ENCODE measurements around the gene DRD2.

GRCh38 chr11:113377681-113378412 lies 97.4 kb downstream of the DRD2 start:
- no peak for TF ChIP-seq POLR2AphosphoS5 (IDR thresholded peaks at IDR 0.05; ENCODE audit: low read depth, low read length)
- TF ChIP-seq POLR2A (IDR thresholded peaks at IDR 0.05; ENCODE audit: low read depth, low read length), result no peak
- no peak for TF ChIP-seq TAF1 (IDR thresholded peaks at IDR 0.05; ENCODE audit: borderline replicate concordance, low read depth, low read length)

All from GM12892 (cell line).